Measurements from ENCODE around the gene CCDC192.
A peak's percentile ranks its signal among the peaks of the same experiment; 100 is the strongest.

Gene CCDC192

DNA sequence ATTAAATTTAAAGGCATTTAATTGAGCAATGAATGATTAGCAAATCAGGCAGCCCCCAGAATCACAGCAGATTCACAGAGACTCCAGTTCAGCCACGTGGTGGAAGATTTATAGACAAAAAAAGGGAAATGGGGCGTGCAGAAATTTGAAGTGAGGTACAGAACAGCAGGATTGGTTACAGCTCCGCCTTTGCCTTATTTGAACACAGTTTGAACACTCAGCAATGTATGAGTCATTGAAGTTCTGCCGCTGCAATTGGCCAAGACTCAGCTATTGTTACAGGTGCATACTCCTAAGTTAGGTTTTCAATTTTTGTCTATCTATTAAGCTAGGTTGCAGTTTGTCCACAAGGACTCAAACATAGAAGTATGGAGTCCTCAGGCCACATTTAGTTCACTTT, 222.7 kb downstream of the CCDC192 start:
- no peaks in the 10 kb centered on the region for H3K27me3 ChIP-seq (ENCODE audit: control insufficient read depth, insufficient read depth, low read length)
- no peak overlapping the region for H3K9ac ChIP-seq (ENCODE audit: low read length)
- no peaks in the 10 kb centered on the region for H3K36me3 ChIP-seq (ENCODE audit: control insufficient read depth, insufficient read depth, low read length)
- H3K4me3 ChIP-seq (ENCODE audit: low read length) = no peak overlapping the region
- H3K4me1 ChIP-seq (ENCODE audit: control insufficient read depth, insufficient read depth, low read length) = peaks cover 29% of the 10 kb centered on the region
- no peaks in the 10 kb centered on the region for H3K9me3 ChIP-seq (ENCODE audit: control insufficient read depth, low read length)

DNA sequence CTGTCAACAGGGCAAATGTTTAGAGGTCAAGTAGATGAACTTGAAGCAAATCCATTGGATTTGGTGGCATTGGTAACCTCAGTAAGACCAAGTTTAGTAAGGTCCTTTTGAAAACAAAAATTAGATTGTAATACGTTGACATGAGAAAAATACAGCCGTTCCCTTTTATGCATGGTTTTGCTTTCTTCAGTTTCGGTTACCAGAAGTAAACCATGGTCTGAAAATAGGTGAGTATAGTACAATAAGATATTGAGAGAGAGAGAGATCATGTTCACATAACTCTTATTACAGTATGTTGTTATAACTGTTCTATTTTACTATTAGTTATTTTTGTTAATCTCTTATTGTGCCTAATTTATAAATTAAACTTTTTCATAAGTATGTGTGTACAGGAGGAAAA, 223.8 kb downstream of the CCDC192 start:
- Histone ChIP-seq H3K27me3 (ENCODE audit: control insufficient read depth, insufficient read depth, low read length) (no peaks in the 10 kb centered on the region), H3K4me3 (ENCODE audit: low read length) (no peak overlapping the region), H3K9ac (ENCODE audit: low read length) (no peak overlapping the region), H3K4me1 (ENCODE audit: control insufficient read depth, insufficient read depth, low read length) (peaks cover 29% of the 10 kb centered on the region), H3K36me3 (ENCODE audit: control insufficient read depth, insufficient read depth, low read length) (no peaks in the 10 kb centered on the region), H3K9me3 (ENCODE audit: control insufficient read depth, low read length) (no peaks in the 10 kb centered on the region)

DNA sequence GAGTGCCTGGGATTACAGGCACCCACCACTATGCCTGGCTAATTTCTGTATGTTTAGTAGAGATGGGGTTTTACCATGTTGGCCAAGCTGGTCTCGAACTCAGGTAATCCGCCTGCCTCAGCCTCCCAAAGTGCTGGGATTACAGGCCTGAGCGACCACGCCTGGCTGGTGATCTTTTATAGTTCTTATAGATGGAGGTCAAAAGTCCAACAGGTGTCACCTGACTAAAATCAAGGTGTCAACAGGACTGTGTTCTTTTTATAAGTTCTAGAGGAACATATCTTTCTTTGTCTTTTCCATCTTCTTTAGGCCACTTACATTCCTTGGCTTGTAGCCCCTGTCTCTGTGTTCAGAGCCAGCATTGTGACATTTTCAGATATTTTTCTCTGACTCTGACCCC, 224.9 kb downstream of the CCDC192 start:
- H3K9me3 ChIP-seq (ENCODE audit: control insufficient read depth, low read length) = no peaks in the 10 kb centered on the region
- no peak overlapping the region for H3K4me3 ChIP-seq (ENCODE audit: low read length)
- peaks cover 29% of the 10 kb centered on the region for H3K4me1 ChIP-seq (ENCODE audit: control insufficient read depth, insufficient read depth, low read length)
- H3K36me3 ChIP-seq (ENCODE audit: control insufficient read depth, insufficient read depth, low read length) = no peaks in the 10 kb centered on the region
- no peaks in the 10 kb centered on the region for H3K27me3 ChIP-seq (ENCODE audit: control insufficient read depth, insufficient read depth, low read length)
- no peak overlapping the region for H3K9ac ChIP-seq (ENCODE audit: low read length)

DNA sequence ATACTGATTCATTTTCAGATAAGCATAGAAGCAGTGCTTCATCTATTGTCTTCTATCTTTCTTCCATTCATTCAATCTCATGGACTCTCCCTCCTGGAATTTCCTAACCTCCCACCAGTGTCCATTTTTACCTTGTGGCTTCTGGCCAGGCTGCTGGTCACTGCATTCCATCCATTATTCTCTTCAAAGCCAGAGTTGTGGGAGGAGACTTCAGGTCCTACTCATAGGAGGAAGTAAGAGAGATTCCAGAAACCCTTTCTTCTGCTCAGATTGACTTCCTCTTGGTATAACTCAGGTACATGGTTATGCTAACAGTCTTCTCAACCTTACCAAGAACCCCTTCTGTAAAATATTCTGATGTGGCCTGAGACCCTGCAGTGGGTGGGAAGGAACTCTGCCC, 227.1 kb downstream of the CCDC192 start:
- Histone ChIP-seq H3K4me3 (ENCODE audit: low read length) (no peak overlapping the region), H3K27me3 (ENCODE audit: control insufficient read depth, insufficient read depth, low read length) (no peaks in the 10 kb centered on the region), H3K4me1 (ENCODE audit: control insufficient read depth, insufficient read depth, low read length) (peaks cover 27% of the 10 kb centered on the region), H3K9ac (ENCODE audit: low read length) (no peak overlapping the region), H3K36me3 (ENCODE audit: control insufficient read depth, insufficient read depth, low read length) (no peaks in the 10 kb centered on the region), H3K9me3 (ENCODE audit: control insufficient read depth, low read length) (no peaks in the 10 kb centered on the region)

DNA sequence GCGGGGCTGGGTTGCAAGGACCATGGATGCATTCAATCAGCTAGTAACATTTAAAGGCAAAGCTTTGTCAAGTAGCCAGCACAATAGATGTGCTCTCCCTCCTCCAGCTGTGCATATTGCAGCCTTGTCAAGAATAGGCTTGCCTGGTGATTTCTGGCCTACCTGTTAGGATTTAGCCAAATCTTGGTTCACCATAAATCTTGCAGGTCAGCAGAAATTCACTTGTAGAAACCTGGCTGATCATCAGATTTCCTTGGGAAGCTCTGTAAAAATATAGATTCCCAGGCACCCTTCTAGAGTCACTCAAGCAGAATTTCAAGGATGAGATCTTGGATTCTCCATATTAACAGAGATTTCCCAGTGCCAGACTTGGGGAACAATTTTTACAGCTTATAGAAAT, 228.2 kb downstream of the CCDC192 start:
- no peaks in the 10 kb centered on the region for H3K36me3 ChIP-seq (ENCODE audit: control insufficient read depth, insufficient read depth, low read length)
- H3K4me3 ChIP-seq (ENCODE audit: low read length) = no peak overlapping the region
- H3K4me1 ChIP-seq (ENCODE audit: control insufficient read depth, insufficient read depth, low read length) = peaks cover 27% of the 10 kb centered on the region
- no peak overlapping the region for H3K9ac ChIP-seq (ENCODE audit: low read length)
- no peaks in the 10 kb centered on the region for H3K9me3 ChIP-seq (ENCODE audit: control insufficient read depth, low read length)
- H3K27me3 ChIP-seq (ENCODE audit: control insufficient read depth, insufficient read depth, low read length) = no peaks in the 10 kb centered on the region

DNA sequence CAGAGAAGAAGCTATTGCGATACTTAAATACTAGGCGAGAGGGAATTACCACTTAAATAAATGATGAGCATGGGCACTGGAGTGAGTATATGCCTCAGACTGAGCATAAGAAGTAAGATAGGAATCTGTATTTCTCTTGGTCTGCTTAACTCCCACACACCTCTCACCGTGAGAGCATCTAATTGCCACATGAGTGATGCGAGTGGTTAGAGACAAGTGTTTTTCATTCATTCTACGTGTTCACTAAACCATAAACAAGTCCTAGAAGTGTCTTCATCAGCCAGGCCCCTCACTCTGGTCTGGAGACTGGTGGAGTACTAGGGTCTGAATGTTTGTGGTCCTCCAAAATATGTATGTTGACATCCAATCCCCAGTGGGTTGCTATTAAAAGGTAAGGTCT, 230.2 kb downstream of the CCDC192 start:
- Histone ChIP-seq H3K9ac (ENCODE audit: low read length) (no peak overlapping the region), H3K4me3 (ENCODE audit: low read length) (no peak overlapping the region), H3K27me3 (ENCODE audit: control insufficient read depth, insufficient read depth, low read length) (no peaks in the 10 kb centered on the region), H3K9me3 (ENCODE audit: control insufficient read depth, low read length) (no peaks in the 10 kb centered on the region), H3K36me3 (ENCODE audit: control insufficient read depth, insufficient read depth, low read length) (no peaks in the 10 kb centered on the region), H3K4me1 (ENCODE audit: control insufficient read depth, insufficient read depth, low read length) (peaks cover 28% of the 10 kb centered on the region)

DNA sequence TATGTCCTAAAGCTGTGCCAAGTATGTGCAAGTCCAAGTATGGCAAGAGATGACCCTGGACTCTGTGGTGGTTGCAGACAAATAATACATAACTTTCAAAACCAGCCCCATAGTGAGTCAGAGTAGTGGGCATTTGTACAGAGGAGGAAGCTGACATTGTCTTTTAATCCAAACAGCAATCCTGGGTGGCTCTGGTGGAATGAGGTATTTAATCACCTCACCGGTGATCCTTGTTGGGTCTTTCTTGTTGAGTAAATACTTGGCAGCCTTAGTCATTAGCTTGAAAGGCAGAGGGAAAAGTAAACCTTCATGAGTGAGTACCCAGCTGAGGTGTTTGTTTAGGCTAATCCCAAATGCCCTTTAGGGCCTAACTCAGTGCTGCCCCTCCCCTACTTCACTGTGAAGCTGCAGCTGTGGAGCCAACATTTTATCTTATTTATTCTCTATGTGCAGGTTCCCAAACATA, 231.6 kb downstream of the CCDC192 start:
- Histone ChIP-seq H3K27me3 (ENCODE audit: control insufficient read depth, insufficient read depth, low read length) (no peaks in the 10 kb centered on the region), H3K36me3 (ENCODE audit: control insufficient read depth, insufficient read depth, low read length) (no peaks in the 10 kb centered on the region), H3K4me3 (ENCODE audit: low read length) (no peak overlapping the region), H3K9ac (ENCODE audit: low read length) (no peak overlapping the region), H3K4me1 (ENCODE audit: control insufficient read depth, insufficient read depth, low read length) (peaks cover 28% of the 10 kb centered on the region), H3K9me3 (ENCODE audit: control insufficient read depth, low read length) (no peaks in the 10 kb centered on the region)

DNA sequence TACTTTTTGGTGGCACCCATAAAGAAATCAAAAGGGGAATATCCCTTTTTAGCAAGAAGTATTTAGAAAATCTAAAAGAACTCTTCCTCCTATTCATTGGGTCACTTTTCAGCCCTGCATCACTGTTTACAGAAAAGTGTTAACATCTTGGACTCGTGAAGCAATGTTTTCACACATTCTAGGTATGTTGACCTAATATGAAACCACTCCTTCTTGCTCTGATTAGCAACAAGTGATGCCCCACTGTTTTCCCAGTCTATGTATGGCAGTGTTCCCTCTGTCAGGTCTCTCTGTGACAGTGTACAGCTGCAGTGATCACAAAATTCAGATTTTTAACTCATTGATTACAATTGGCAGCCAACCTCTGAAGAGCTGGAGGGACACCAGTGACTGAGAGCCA, 232.2 kb downstream of the CCDC192 start:
- H3K4me1 ChIP-seq (ENCODE audit: control insufficient read depth, insufficient read depth, low read length) = peaks cover 28% of the 10 kb centered on the region
- no peak overlapping the region for H3K9ac ChIP-seq (ENCODE audit: low read length)
- H3K9me3 ChIP-seq (ENCODE audit: control insufficient read depth, low read length) = no peaks in the 10 kb centered on the region
- no peaks in the 10 kb centered on the region for H3K36me3 ChIP-seq (ENCODE audit: control insufficient read depth, insufficient read depth, low read length)
- H3K4me3 ChIP-seq (ENCODE audit: low read length) = no peak overlapping the region
- no peaks in the 10 kb centered on the region for H3K27me3 ChIP-seq (ENCODE audit: control insufficient read depth, insufficient read depth, low read length)

DNA sequence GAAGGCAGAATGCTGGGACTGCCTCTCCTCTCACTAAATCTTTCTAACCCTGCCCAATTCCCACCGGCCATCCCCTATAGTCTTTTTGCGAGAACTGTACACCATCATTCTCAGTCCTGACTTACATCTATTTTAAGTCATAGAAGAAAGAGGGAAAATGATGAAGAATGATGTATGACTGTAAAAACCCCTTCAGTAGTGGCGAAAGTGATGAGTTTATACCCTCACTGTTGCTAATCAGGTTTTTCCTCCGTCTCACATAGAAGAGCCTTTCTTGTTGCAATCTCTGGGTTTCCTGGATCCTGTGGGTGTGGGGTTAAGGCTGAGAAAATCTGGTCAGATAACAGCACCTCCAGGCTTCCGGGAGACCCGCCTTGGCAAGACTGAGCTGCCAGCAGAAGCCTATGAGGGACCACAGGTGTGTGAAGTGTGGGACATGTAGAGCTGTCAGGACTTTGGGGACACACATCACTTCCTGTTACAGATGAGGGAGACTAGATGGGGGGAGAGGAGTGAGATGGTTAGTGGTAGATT, 233.3 kb downstream of the CCDC192 start:
- no peak overlapping the region for H3K4me3 ChIP-seq (ENCODE audit: low read length)
- H3K4me1 ChIP-seq (ENCODE audit: control insufficient read depth, insufficient read depth, low read length) = peaks cover 29% of the 10 kb centered on the region
- H3K9me3 ChIP-seq (ENCODE audit: control insufficient read depth, low read length) = no peaks in the 10 kb centered on the region
- H3K27me3 ChIP-seq (ENCODE audit: control insufficient read depth, insufficient read depth, low read length) = no peaks in the 10 kb centered on the region
- no peak overlapping the region for H3K9ac ChIP-seq (ENCODE audit: low read length)
- no peaks in the 10 kb centered on the region for H3K36me3 ChIP-seq (ENCODE audit: control insufficient read depth, insufficient read depth, low read length)

DNA sequence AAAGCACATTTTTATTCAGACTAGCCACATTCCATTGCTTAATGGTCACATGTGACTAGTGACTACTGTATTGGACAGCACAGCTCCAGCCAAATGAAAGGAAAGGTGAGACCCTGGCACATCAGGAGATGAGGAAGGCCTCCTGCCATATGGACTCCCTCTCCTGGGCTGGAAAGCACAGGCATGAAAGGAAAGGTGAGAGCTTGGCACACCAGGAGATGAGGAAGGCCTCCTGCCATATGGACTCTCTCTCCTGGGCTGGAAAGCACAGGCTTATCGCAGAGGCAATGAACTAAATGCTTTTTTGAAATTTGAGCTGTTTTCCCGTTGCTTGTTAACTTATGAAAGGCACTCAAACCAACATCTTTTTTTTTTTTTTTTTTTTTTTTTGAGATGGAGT, 235.6 kb downstream of the CCDC192 start:
- no peak overlapping the region for H3K4me3 ChIP-seq (ENCODE audit: low read length)
- no peaks in the 10 kb centered on the region for H3K36me3 ChIP-seq (ENCODE audit: control insufficient read depth, insufficient read depth, low read length)
- no peak overlapping the region for H3K9ac ChIP-seq (ENCODE audit: low read length)
- H3K9me3 ChIP-seq (ENCODE audit: control insufficient read depth, low read length) = no peaks in the 10 kb centered on the region
- H3K27me3 ChIP-seq (ENCODE audit: control insufficient read depth, insufficient read depth, low read length) = no peaks in the 10 kb centered on the region
- peaks cover 44% of the 10 kb centered on the region for H3K4me1 ChIP-seq (ENCODE audit: control insufficient read depth, insufficient read depth, low read length)

DNA sequence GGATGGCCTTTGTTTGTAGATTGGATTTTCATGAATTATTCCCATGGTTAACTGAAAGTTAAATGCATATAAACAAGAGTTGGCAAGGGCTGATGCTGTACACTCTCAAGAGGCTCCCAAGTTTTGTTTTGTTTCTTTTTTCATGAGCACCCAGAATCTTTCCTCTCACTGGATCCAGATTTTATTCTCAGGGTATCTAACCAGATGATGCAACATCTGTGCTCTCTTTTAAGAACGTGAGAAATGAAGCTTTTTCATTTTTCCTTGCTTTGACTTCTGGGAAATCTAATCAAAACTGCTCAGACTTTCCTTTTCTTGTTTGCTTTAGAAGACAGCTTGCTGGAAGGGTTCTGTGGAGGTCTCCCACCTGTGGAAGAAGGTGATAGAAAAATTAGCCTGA, 237.7 kb downstream of the CCDC192 start:
- Histone ChIP-seq H3K36me3 (ENCODE audit: control insufficient read depth, insufficient read depth, low read length) (no peaks in the 10 kb centered on the region), H3K4me1 (ENCODE audit: control insufficient read depth, insufficient read depth, low read length) (peaks cover 30% of the 10 kb centered on the region), H3K27me3 (ENCODE audit: control insufficient read depth, insufficient read depth, low read length) (no peaks in the 10 kb centered on the region), H3K4me3 (ENCODE audit: low read length) (no peak overlapping the region), H3K9ac (ENCODE audit: low read length) (peak overlapping the region; percentile 25), H3K9me3 (ENCODE audit: control insufficient read depth, low read length) (no peaks in the 10 kb centered on the region)

DNA sequence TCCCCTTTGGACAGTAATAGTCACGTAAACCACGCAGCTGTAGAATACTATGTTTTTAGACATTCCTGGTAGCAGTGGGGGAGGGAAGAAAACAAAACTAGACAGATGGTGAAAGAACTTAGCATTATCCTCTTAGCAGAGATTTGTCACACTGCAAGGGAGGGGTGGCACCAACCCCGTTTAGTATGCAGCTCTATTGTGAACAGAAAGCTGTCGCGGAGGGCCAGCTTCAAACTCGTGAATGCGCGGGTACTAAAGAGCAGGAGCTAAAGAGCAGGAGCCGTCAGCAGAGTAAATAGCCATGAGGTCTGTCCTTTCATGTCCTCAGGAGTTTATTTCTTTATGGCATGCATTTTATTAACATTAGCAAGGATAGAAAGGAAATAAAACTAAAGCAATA, 238.5 kb downstream of the CCDC192 start:
- H3K9ac ChIP-seq (ENCODE audit: low read length) = peak overlapping the region; percentile 25
- H3K27me3 ChIP-seq (ENCODE audit: control insufficient read depth, insufficient read depth, low read length) = no peaks in the 10 kb centered on the region
- H3K4me3 ChIP-seq (ENCODE audit: low read length) = no peak overlapping the region

More for the DNA sequence above, 238.5 kb downstream of the CCDC192 start:
- Histone ChIP-seq H3K4me1 (ENCODE audit: control insufficient read depth, insufficient read depth, low read length) (peaks cover 22% of the 10 kb centered on the region), H3K9me3 (ENCODE audit: control insufficient read depth, low read length) (no peaks in the 10 kb centered on the region), H3K36me3 (ENCODE audit: control insufficient read depth, insufficient read depth, low read length) (no peaks in the 10 kb centered on the region)
